Measurements from ENCODE around the gene KCNJ16.
A peak's percentile ranks its signal among the peaks of the same experiment; 100 is the strongest.

The KCNJ16 gene

GRCh38 chr17:70134777-70135176 lies 59.8 kb downstream of the KCNJ16 start:
- H3K4me1 ChIP-seq = no peaks in the 10 kb centered on the region
- no peaks in the 10 kb centered on the region for H3K9me3 ChIP-seq
- in situ Hi-C loops (cut with MboI; ENCODE audit: low sequenced_read_pairs) = no loop called here
- no peaks in the 10 kb centered on the region for H3K27me3 ChIP-seq (ENCODE audit: low read depth)
- DNase-seq (ENCODE audit: low spot score in 2 of 2) = no peak
- no peaks in the 10 kb centered on the region for H3K36me3 ChIP-seq (replicated peaks)
- no peak overlapping the region for H3K4me3 ChIP-seq

- Histone ChIP-seq H3K27me3 (ENCODE audit: low read depth) (no peaks in the 10 kb centered on the region), H3K36me3 (replicated peaks) (no peaks in the 10 kb centered on the region), H3K9me3 (no peaks in the 10 kb centered on the region), H3K4me3 (no peak overlapping the region), H3K4me1 (no peaks in the 10 kb centered on the region)
- DNase-seq (ENCODE audit: low spot score in 2 of 2) = no peak
- in situ Hi-C loops (cut with MboI; ENCODE audit: low sequenced_read_pairs) = no loop called here
Measured at GRCh38 chr17:70136131-70136530, 61.1 kb downstream of the KCNJ16 start.

GRCh38 chr17:70137451-70138230 lies 62.6 kb downstream of the KCNJ16 start:
- no peaks in the 10 kb centered on the region for H3K9me3 ChIP-seq
- no peaks in the 10 kb centered on the region for H3K4me1 ChIP-seq
- no peaks in the 10 kb centered on the region for H3K36me3 ChIP-seq (replicated peaks)
- no peaks in the 10 kb centered on the region for H3K27me3 ChIP-seq (ENCODE audit: low read depth)
- no peak for DNase-seq (ENCODE audit: low spot score in 2 of 2)
- in situ Hi-C loops (cut with MboI; ENCODE audit: low sequenced_read_pairs) = no loop called here
- H3K4me3 ChIP-seq = no peak overlapping the region

- in situ Hi-C loops (cut with MboI; ENCODE audit: low sequenced_read_pairs) = no loop called here
- H3K4me1 ChIP-seq = no peaks in the 10 kb centered on the region
- DNase-seq (ENCODE audit: low spot score in 2 of 2) = no peak
- no peaks in the 10 kb centered on the region for H3K27me3 ChIP-seq (ENCODE audit: low read depth)
- no peaks in the 10 kb centered on the region for H3K9me3 ChIP-seq
- no peak overlapping the region for H3K4me3 ChIP-seq
- H3K36me3 ChIP-seq (replicated peaks) = no peaks in the 10 kb centered on the region
Measured at GRCh38 chr17:70138291-70138865, 63.4 kb downstream of the KCNJ16 start.

- in situ Hi-C loops (cut with MboI; ENCODE audit: low sequenced_read_pairs) = no loop called here
- H3K4me1 ChIP-seq = no peaks in the 10 kb centered on the region
- DNase-seq (ENCODE audit: low spot score in 2 of 2) = no peak
Measured at GRCh38 chr17:70139449-70139993, 64.5 kb downstream of the KCNJ16 start.

GRCh38 chr17:70144260-70144846 lies 69.3 kb downstream of the KCNJ16 start:
- Histone ChIP-seq H3K4me1 (no peaks in the 10 kb centered on the region), H3K27me3 (ENCODE audit: low read depth) (no peaks in the 10 kb centered on the region), H3K9me3 (no peaks in the 10 kb centered on the region), H3K4me3 (no peak overlapping the region), H3K36me3 (replicated peaks) (no peaks in the 10 kb centered on the region)
- peak in 1 of 2 experiments; percentile 8 for DNase-seq (ENCODE audit: low spot score in 2 of 2)
- in situ Hi-C loops (cut with MboI; ENCODE audit: low sequenced_read_pairs) = no loop called here

More at GRCh38 chr17:70139449-70139993, 64.5 kb downstream of the KCNJ16 start:
- Histone ChIP-seq H3K27me3 (ENCODE audit: low read depth) (no peaks in the 10 kb centered on the region), H3K36me3 (replicated peaks) (no peaks in the 10 kb centered on the region), H3K4me3 (no peak overlapping the region), H3K9me3 (no peaks in the 10 kb centered on the region)

- no peaks in the 10 kb centered on the region for H3K4me1 ChIP-seq
- no peaks in the 10 kb centered on the region for H3K36me3 ChIP-seq (replicated peaks)
- DNase-seq (ENCODE audit: low spot score in 2 of 2) = no peak
- no peaks in the 10 kb centered on the region for H3K9me3 ChIP-seq
- H3K27me3 ChIP-seq (ENCODE audit: low read depth) = no peaks in the 10 kb centered on the region
- H3K4me3 ChIP-seq = no peak overlapping the region
- in situ Hi-C loops (cut with MboI; ENCODE audit: low sequenced_read_pairs) = loop anchor here (25.0 kb wide), 1 partner anchor 591 kb away; no protein-coding TSS in a partner anchor
Measured at GRCh38 chr17:70153210-70153609, 78.2 kb downstream of the KCNJ16 start.

- Histone ChIP-seq H3K9me3 (no peaks in the 10 kb centered on the region), H3K36me3 (replicated peaks) (no peaks in the 10 kb centered on the region), H3K4me1 (no peaks in the 10 kb centered on the region), H3K27me3 (ENCODE audit: low read depth) (no peaks in the 10 kb centered on the region), H3K4me3 (no peak overlapping the region)
- in situ Hi-C loops (cut with MboI; ENCODE audit: low sequenced_read_pairs) = loop anchor here (25.0 kb wide), 1 partner anchor 595 kb away; no protein-coding TSS in a partner anchor
- no peak for DNase-seq (ENCODE audit: low spot score in 2 of 2)
Measured at GRCh38 chr17:70157151-70157550, 82.1 kb downstream of the KCNJ16 start.

- in situ Hi-C loops (cut with MboI; ENCODE audit: low sequenced_read_pairs) = loop anchor here (25.0 kb wide), 1 partner anchor 596 kb away; no protein-coding TSS in a partner anchor
- no peaks in the 10 kb centered on the region for H3K4me1 ChIP-seq
Measured at GRCh38 chr17:70158180-70158579, 83.2 kb downstream of the KCNJ16 start.

GRCh38 chr17:70158591-70158990 lies 83.6 kb downstream of the KCNJ16 start:
- no peak for DNase-seq (ENCODE audit: low spot score in 2 of 2)
- H3K4me1 ChIP-seq = no peaks in the 10 kb centered on the region
- in situ Hi-C loops (cut with MboI; ENCODE audit: low sequenced_read_pairs) = loop anchor here (25.0 kb wide), 1 partner anchor 596 kb away; no protein-coding TSS in a partner anchor
- H3K9me3 ChIP-seq = no peaks in the 10 kb centered on the region
- H3K27me3 ChIP-seq (ENCODE audit: low read depth) = no peaks in the 10 kb centered on the region
- H3K4me3 ChIP-seq = no peak overlapping the region
- no peaks in the 10 kb centered on the region for H3K36me3 ChIP-seq (replicated peaks)

More at GRCh38 chr17:70158180-70158579, 83.2 kb downstream of the KCNJ16 start:
- Histone ChIP-seq H3K4me3 (no peak overlapping the region), H3K36me3 (replicated peaks) (no peaks in the 10 kb centered on the region), H3K27me3 (ENCODE audit: low read depth) (no peaks in the 10 kb centered on the region), H3K9me3 (no peaks in the 10 kb centered on the region)
- no peak for DNase-seq (ENCODE audit: low spot score in 2 of 2)

- Histone ChIP-seq H3K4me1 (no peaks in the 10 kb centered on the region), H3K27me3 (ENCODE audit: low read depth) (no peaks in the 10 kb centered on the region), H3K4me3 (no peak overlapping the region), H3K9me3 (no peaks in the 10 kb centered on the region), H3K36me3 (replicated peaks) (no peaks in the 10 kb centered on the region)
- in situ Hi-C loops (cut with MboI; ENCODE audit: low sequenced_read_pairs) = loop anchor here (25.0 kb wide), 1 partner anchor 598 kb away; no protein-coding TSS in a partner anchor
- DNase-seq (ENCODE audit: low spot score in 2 of 2) = no peak
Measured at GRCh38 chr17:70159980-70160379, 85.0 kb downstream of the KCNJ16 start.

GRCh38 chr17:70161519-70161918 lies 86.5 kb downstream of the KCNJ16 start:
- no peak overlapping the region for H3K4me3 ChIP-seq
- H3K27me3 ChIP-seq (ENCODE audit: low read depth) = no peaks in the 10 kb centered on the region
- in situ Hi-C loops (cut with MboI; ENCODE audit: low sequenced_read_pairs) = loop anchor here (25.0 kb wide), 1 partner anchor 599 kb away; no protein-coding TSS in a partner anchor
- no peaks in the 10 kb centered on the region for H3K4me1 ChIP-seq
- H3K36me3 ChIP-seq (replicated peaks) = no peaks in the 10 kb centered on the region
- H3K9me3 ChIP-seq = no peaks in the 10 kb centered on the region
- DNase-seq (ENCODE audit: low spot score in 2 of 2) = no peak

- Histone ChIP-seq H3K27me3 (ENCODE audit: low read depth) (0 out of 2 replicates have a peak, but pooled peaks cover 2% of the 10 kb centered on the region), H3K4me3 (no peak overlapping the region), H3K36me3 (replicated peaks) (no peaks in the 10 kb centered on the region), H3K4me1 (no peaks in the 10 kb centered on the region), H3K9me3 (no peaks in the 10 kb centered on the region)
- in situ Hi-C loops (cut with MboI; ENCODE audit: low sequenced_read_pairs) = loop anchor here (25.0 kb wide), 1 partner anchor 603 kb away; no protein-coding TSS in a partner anchor
- no peak for DNase-seq (ENCODE audit: low spot score in 2 of 2)
Measured at GRCh38 chr17:70165383-70165782, 90.4 kb downstream of the KCNJ16 start.

All from HAP-1 (cell line).